Measurements from ENCODE around the gene GOSR1.

Gene GOSR1

DNA sequence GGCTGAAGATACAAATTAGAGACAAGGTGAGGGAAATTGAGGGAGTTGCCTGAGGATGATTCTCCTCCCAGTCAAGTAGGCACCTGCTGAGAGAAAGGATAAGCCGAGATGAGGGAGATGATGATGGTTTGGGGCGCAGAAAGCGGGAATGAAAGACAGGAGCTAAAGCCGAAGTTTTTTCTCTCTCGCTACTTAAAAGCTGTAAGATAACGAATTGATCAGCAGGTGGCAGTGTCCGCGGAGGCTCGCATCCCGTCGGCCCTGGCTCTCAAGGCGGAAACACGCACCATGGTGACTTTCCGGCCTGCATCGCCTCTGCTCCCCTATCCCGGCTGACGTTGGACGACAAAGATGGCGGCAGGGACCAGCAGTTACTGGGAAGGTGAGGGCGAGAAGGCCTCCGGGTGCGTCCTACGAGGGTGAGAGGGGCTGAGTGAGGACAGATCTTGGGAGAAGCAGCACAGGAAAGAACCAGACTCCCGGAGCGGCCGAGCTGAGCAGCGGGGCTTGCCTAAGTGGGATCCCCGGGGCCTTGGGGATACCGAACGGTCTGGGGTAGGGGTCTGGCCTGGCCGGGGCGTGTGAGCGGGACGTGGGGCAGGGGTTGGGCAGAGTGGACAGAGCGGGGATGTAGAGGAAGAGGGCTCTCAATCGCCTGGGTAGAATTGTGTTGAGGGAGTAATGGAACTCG, at the start of gene GOSR1:
Gene GOSR1 (plus strand): TSS at position 326 of the 691 bp plus-strand sequence. CDS start 26 bp downstream, at position 352.
- intact Hi-C loops (cut with DNase I; ENCODE audit: low total_unique reads) = no loop called here
- DNase-seq = peak; percentile 94 to 96
- Histone ChIP-seq H3K27me3 (no peaks in the 10 kb centered on the region), H3K9me3 (no peaks in the 10 kb centered on the region), H3K36me3 (peaks cover 15 to 28% (median 28%) of the 10 kb centered on the region in 3 donors), H3K27ac (peak within 1 kb of the TSS; percentile 92 to 97), H3K4me1 (peaks cover 0 to 24% (median 10%) of the 10 kb centered on the region in 4 donors), H3K4me3 (peak within 1 kb of the TSS; percentile 75 to 95)
- TF ChIP-seq, protein P1, sequence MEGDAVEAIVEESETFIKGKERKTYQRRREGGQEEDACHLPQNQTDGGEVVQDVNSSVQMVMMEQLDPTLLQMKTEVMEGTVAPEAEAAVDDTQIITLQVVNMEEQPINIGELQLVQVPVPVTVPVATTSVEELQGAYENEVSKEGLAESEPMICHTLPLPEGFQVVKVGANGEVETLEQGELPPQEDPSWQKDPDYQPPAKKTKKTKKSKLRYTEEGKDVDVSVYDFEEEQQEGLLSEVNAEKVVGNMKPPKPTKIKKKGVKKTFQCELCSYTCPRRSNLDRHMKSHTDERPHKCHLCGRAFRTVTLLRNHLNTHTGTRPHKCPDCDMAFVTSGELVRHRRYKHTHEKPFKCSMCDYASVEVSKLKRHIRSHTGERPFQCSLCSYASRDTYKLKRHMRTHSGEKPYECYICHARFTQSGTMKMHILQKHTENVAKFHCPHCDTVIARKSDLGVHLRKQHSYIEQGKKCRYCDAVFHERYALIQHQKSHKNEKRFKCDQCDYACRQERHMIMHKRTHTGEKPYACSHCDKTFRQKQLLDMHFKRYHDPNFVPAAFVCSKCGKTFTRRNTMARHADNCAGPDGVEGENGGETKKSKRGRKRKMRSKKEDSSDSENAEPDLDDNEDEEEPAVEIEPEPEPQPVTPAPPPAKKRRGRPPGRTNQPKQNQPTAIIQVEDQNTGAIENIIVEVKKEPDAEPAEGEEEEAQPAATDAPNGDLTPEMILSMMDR (IDR thresholded peaks at IDR 0.05) = peak; percentile 69 to 70

DNA sequence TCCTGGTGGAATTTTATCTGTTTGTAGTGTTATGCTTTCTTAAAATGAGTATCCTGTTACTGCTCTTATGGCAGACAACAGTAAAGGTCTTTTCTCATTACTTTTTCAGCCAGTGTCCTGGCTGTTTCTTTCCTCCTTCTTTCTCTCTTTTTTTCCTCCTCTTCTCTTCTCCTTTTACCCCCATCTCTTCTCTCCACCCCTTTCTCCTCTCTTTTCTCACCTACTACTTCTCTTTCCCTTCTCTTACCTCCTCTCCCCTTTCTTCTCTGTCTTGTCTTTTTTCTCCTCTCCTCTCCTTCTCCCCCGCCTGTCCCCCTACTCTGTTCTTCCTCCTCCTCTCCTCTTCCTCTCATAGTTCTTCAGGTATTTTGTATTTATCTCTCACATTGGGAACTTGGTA, 49.6 kb upstream of the GOSR1 start:
- H3K9me3 ChIP-seq = no peaks in the 10 kb centered on the region
- intact Hi-C loops (cut with DNase I; ENCODE audit: low total_unique reads) = no loop called here

DNA sequence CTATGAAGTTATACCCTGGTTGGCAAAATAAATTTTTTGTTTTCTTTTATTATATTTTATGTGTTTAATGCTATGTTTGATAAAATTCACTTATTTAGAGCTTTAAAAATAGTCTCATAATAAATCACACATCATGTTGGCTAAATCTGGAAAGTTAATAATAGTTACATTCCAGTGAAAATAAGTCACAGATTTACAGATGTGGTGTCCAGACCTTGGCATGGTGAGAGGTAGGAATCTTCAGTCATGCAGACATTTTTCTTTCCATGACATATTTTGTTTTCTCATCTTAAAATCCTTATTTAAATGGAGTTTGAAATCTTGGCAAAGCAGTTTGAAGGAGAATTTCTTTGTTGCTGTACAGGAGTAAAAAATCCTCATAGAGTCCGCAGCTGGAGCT, 48.1 kb upstream of the GOSR1 start:
- no peak overlapping the region for H3K4me3 ChIP-seq
- no peak for DNase-seq
- H3K27me3 ChIP-seq = no peaks in the 10 kb centered on the region
- H3K9me3 ChIP-seq = no peaks in the 10 kb centered on the region
- peak overlapping the region in 1 of 2 donors; percentile 36 for H3K27ac ChIP-seq
- peaks cover 6 to 33% (median 16%) of the 10 kb centered on the region in 3 donors for H3K36me3 ChIP-seq
- H3K4me1 ChIP-seq = peaks cover 0 to 25% (median 17%) of the 10 kb centered on the region in 4 donors
- TF ChIP-seq, protein P1 (IDR thresholded peaks at IDR 0.05) = no peak
- intact Hi-C loops (cut with DNase I; ENCODE audit: low total_unique reads) = no loop called here

More for the DNA sequence above, 49.6 kb upstream of the GOSR1 start:
- Histone ChIP-seq H3K4me1 (peaks cover 0 to 22% (median 14%) of the 10 kb centered on the region in 4 donors), H3K27ac (no peak overlapping the region), H3K27me3 (no peaks in the 10 kb centered on the region), H3K36me3 (peaks cover 18 to 47% (median 27%) of the 10 kb centered on the region in 3 donors), H3K4me3 (no peak overlapping the region)
- no peak for DNase-seq
- TF ChIP-seq, protein P1 (IDR thresholded peaks at IDR 0.05) = no peak

DNA sequence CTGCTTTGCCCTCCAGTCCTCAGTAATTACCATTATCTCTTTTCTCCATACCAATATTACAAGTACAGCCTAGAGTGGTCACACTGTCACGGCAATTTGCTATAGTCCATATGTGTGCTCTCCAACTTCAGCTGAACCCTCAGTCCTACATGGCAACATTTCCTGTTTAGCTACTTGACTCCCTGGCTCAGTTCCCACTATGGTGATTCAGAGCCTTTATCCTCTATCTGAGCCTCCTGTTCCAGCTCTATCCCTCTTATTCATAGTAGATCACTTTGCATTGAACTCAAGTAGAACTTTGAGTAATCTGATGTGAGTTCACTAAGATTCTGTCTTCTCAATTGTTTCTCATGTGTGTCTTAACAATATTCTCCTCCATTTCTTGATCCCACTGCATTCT, 43.7 kb upstream of the GOSR1 start:
- TF ChIP-seq, protein P1 (IDR thresholded peaks at IDR 0.05) = no peak
- peaks cover 0 to 21% (median 16%) of the 10 kb centered on the region in 4 donors for H3K4me1 ChIP-seq
- no peaks in the 10 kb centered on the region for H3K27me3 ChIP-seq
- H3K4me3 ChIP-seq = no peak overlapping the region
- intact Hi-C loops (cut with DNase I; ENCODE audit: low total_unique reads) = no loop called here
- H3K36me3 ChIP-seq = peaks cover 4 to 17% (median 14%) of the 10 kb centered on the region in 3 donors
- H3K27ac ChIP-seq = no peak overlapping the region
- no peak for DNase-seq
- no peaks in the 10 kb centered on the region for H3K9me3 ChIP-seq

DNA sequence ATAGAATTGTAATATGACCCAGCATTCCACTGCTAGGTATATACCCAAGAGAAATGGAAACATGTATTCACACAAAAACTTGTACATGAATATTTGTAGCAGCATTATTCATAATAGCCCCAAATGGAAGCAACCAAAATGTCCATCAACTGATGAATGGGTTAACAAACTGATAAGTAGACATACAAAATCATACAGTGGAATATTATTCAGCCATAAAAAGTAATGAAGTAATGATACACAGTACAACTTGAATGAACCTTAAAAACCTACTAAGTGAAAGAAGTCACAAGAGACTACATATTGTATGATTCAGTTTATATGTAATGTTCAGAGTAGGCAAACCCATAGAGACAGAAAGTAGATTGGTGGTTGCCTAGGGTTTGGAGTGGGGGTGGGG, 40.5 kb upstream of the GOSR1 start:
- H3K4me3 ChIP-seq = no peak overlapping the region
- TF ChIP-seq, protein P1 (IDR thresholded peaks at IDR 0.05) = no peak
- H3K36me3 ChIP-seq = peaks cover 4 to 15% (median 14%) of the 10 kb centered on the region in 3 donors
- intact Hi-C loops (cut with DNase I; ENCODE audit: low total_unique reads) = no loop called here
- H3K9me3 ChIP-seq = no peaks in the 10 kb centered on the region
- H3K27ac ChIP-seq = no peak overlapping the region
- DNase-seq = no peak
- no peaks in the 10 kb centered on the region for H3K27me3 ChIP-seq
- peaks cover 0 to 6% (median 2%) of the 10 kb centered on the region in 4 donors for H3K4me1 ChIP-seq

Measured in tibial artery (tissue), 4 donors.